Tibial nerve (tissue), 3 donors: ENCODE data around the gene RSPH10B2.
"Not testable (repeated sequence)": the region's sequence is repeated elsewhere in the genome, so short reads cannot be mapped to it uniquely, and the experiment has no call there.

Experiments used
- POLR2A ChIP-seq, 2 donors: fragments of 450-650 bp; IDR thresholded peaks; one replicate each; pipeline ENCODE4 v1.6.1; 2017; ENCODE audit warnings: antibody characterized with exemption in 2 of 2, mild to moderate bottlenecking in 2 of 2, moderate library complexity in 2 of 2
- TF ChIP-seq, protein P1 (sequence below), 5 experiments: fragments of 200-600 bp in 3 of 5; fragments of 450-650 bp in 2 of 5; sonication (generic) in 3 of 5; IDR thresholded peaks; one replicate each; pipeline ENCODE4 v1.5.1; 2016 to 2019; ENCODE audit warnings: antibody characterized with exemption in 5 of 5, mild to moderate bottlenecking in 3 of 5, moderate library complexity in 2 of 5

- TF ChIP-seq, protein P1, sequence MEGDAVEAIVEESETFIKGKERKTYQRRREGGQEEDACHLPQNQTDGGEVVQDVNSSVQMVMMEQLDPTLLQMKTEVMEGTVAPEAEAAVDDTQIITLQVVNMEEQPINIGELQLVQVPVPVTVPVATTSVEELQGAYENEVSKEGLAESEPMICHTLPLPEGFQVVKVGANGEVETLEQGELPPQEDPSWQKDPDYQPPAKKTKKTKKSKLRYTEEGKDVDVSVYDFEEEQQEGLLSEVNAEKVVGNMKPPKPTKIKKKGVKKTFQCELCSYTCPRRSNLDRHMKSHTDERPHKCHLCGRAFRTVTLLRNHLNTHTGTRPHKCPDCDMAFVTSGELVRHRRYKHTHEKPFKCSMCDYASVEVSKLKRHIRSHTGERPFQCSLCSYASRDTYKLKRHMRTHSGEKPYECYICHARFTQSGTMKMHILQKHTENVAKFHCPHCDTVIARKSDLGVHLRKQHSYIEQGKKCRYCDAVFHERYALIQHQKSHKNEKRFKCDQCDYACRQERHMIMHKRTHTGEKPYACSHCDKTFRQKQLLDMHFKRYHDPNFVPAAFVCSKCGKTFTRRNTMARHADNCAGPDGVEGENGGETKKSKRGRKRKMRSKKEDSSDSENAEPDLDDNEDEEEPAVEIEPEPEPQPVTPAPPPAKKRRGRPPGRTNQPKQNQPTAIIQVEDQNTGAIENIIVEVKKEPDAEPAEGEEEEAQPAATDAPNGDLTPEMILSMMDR (IDR thresholded peaks at IDR 0.05): not testable (repeated sequence)
- not testable (repeated sequence) for TF ChIP-seq POLR2A (IDR thresholded peaks at IDR 0.05)
Observed at GRCh38 chr7:6792113-6792872, 38.4 kb downstream of the RSPH10B2 start.
